GM18511 (cell line): Measurements from ENCODE around the gene UBL3.

Experiments
- ATAC-seq: cut with Tn5 transposase; IDR thresholded peaks from one replicate; pipeline ENCODE4 v1.9.1; 2021; ENCODE audit warnings: mild to moderate bottlenecking, moderate library complexity; ENCODE audit not compliant: unreplicated experiment

The UBL3 gene

GRCh38 chr13:29858231-29858630 lies 7.8 kb upstream of the UBL3 start:
- ATAC-seq = no peak

GRCh38 chr13:29857085-29857484 lies 6.7 kb upstream of the UBL3 start:
- no peak for ATAC-seq

GRCh38 chr13:29856426-29856825 lies 6.0 kb upstream of the UBL3 start:
- no peak for ATAC-seq

- no peak for ATAC-seq
Observed at GRCh38 chr13:29855784-29856183, 5.4 kb upstream of the UBL3 start.

GRCh38 chr13:29855009-29855408 lies 4.6 kb upstream of the UBL3 start:
- no peak for ATAC-seq

- ATAC-seq = no peak
Observed at GRCh38 chr13:29853131-29853530, 2.7 kb upstream of the UBL3 start.

GRCh38 chr13:29852472-29853054 lies 2.1 kb upstream of the UBL3 start:
- no peak for ATAC-seq

- peak; percentile 34 for ATAC-seq
Observed at GRCh38 chr13:29849731-29850212, 645 bp downstream of the UBL3 start.

GRCh38 chr13:29849071-29849631 lies 1.3 kb downstream of the UBL3 start:
- no peak for ATAC-seq

GRCh38 chr13:29847501-29847983 lies 2.9 kb downstream of the UBL3 start:
- no peak for ATAC-seq

GRCh38 chr13:29846475-29847256 lies 3.8 kb downstream of the UBL3 start:
- ATAC-seq = no peak

GRCh38 chr13:29845440-29846056 lies 4.9 kb downstream of the UBL3 start:
- no peak for ATAC-seq

GRCh38 chr13:29844441-29844840 lies 6.0 kb downstream of the UBL3 start:
- ATAC-seq = no peak

- no peak for ATAC-seq
Observed at GRCh38 chr13:29840585-29840984, 9.8 kb downstream of the UBL3 start.

- ATAC-seq = no peak
Observed at GRCh38 chr13:29835280-29836061, 14.9 kb downstream of the UBL3 start.

- no peak for ATAC-seq
Observed at GRCh38 chr13:29832761-29833298, 17.6 kb downstream of the UBL3 start.

- no peak for ATAC-seq
Observed at GRCh38 chr13:29830000-29830399, 20.4 kb downstream of the UBL3 start.

GRCh38 chr13:29819143-29819542 lies 31.3 kb downstream of the UBL3 start:
- no peak for ATAC-seq

GRCh38 chr13:29817604-29818378 lies 32.6 kb downstream of the UBL3 start:
- ATAC-seq = peak; percentile 98

- no peak for ATAC-seq
Observed at GRCh38 chr13:29816715-29817114, 33.7 kb downstream of the UBL3 start.
